NK-92 (cell line): Measurements from ENCODE around the gene CDC25B.
"Not testable (repeated sequence)": the region's sequence is repeated elsewhere in the genome, so short reads cannot be mapped to it uniquely, and the experiment has no call there.

Experiments
- DNase-seq: peaks from one replicate; lab custom pipeline; 2025; ENCODE audit not compliant: unreplicated experiment; lab: John Stamatoyannopoulos, UW

CDC25B gene

GRCh38 chr20:3821996-3822395, 25.9 kb downstream of the CDC25B start:
- DNase-seq = no peak

DNA sequence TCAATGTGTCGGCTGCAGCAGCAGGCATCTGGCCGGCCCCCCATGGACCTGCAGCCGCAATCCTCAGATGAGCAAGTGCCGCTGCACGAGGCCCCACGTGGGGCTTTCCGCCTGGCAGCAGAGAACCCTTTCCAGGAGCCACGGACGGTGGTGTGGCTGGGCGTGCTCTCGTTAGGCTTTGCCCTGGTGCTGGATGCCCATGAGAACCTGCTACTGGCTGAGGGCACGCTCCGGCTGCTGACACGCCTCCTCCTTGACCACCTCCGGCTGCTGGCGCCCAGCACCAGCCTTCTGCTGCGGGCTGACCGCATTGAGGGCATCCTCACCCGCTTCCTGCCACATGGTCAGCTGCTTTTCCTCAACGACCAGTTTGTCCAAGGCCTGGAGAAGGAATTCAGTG, 27.8 kb downstream of the CDC25B start:
- no peak for DNase-seq

- DNase-seq = no peak
Observed at GRCh38 chr20:3825526-3825925, 29.4 kb downstream of the CDC25B start.

- no peak for DNase-seq
Observed at GRCh38 chr20:3826420-3826819, 30.3 kb downstream of the CDC25B start.

DNA sequence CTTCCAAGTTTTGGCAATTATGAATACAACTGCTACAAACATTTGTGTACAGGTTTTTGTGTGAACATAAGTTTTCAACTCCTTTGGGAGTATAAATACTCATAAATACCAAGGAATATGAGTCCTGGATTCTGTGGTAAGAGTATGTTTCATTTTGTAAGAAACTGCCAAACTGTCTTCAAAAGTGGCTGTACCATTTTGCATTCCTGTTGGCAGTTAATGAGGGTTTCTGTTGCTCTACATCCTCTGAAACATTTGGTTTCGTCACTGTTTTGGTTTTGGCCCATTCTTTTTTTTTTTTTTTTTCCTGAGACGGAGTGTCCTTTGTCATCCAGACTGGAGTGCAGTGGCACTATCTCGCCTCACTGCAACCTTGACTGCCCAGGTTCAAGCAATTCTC, 32.7 kb downstream of the CDC25B start:
- DNase-seq = no peak

DNA sequence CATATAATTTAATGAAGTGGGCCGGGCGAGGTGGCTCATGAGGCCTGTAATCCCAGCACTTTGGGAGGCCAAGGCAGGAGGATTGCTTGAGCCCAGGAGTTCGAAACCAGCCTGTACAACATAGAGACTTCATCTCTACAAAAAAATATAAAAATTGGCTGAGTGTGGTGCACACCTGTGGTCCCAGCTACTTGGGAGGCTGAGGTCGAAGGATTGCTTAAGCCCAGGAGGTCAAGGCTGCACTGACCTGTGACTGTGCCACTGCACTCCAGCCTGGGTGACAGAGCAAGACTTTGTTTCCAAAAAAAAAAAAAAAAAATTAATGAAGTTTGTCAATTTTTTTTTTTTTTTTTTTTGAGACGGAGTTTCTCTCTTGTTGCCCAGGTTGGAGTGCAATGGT, 33.8 kb downstream of the CDC25B start:
- DNase-seq = not testable (repeated sequence)

GRCh38 chr20:3836132-3836531, 40.0 kb downstream of the CDC25B start:
- DNase-seq = no peak

- DNase-seq = no peak
Observed at GRCh38 chr20:3839328-3839727, 43.2 kb downstream of the CDC25B start.

- not testable (repeated sequence) for DNase-seq
Observed at GRCh38 chr20:3840201-3840600, 44.1 kb downstream of the CDC25B start.

GRCh38 chr20:3842348-3842930, 46.3 kb downstream of the CDC25B start:
- no peak for DNase-seq

GRCh38 chr20:3843490-3843889, 47.4 kb downstream of the CDC25B start:
- no peak for DNase-seq

GRCh38 chr20:3843990-3844619, 48.0 kb downstream of the CDC25B start:
- DNase-seq = not testable (repeated sequence)

- DNase-seq = no peak
Observed at GRCh38 chr20:3846378-3846739, 50.2 kb downstream of the CDC25B start.

- DNase-seq = no peak
Observed at GRCh38 chr20:3846740-3847428, 50.8 kb downstream of the CDC25B start, which contains the start of gene MAVS. Gene MAVS, plus strand, starts transcription at chr20:3846834. Its CDS starts 7,791 bp downstream, at chr20:3854625.

DNA sequence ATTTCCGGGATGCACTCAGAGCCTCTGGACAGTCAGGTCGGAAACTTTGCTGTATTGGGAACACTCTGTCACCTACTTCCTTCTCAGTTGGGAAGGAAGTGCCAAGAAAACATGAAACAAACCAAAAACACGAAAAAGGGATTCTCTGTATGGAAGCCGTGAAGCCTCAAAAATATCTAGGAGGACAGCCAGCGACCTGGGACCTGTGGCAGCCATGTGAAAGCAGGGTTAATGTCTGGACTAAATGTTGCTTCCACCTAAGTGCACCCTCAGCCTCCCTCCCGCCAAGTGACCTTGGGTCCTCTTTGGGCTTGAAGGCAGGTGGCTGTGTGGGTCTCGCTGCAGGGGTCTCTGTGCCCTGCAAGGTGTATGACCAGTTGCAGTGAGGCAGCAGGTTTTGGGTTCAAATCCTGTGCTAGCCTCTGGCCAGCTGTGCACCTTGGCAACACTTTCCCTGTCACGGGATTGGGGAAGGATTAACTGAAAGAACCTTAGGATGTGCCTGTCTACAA, 51.4 kb downstream of the CDC25B start:
- DNase-seq = no peak

GRCh38 chr20:3848565-3848964, 52.5 kb downstream of the CDC25B start:
- DNase-seq = no peak

DNA sequence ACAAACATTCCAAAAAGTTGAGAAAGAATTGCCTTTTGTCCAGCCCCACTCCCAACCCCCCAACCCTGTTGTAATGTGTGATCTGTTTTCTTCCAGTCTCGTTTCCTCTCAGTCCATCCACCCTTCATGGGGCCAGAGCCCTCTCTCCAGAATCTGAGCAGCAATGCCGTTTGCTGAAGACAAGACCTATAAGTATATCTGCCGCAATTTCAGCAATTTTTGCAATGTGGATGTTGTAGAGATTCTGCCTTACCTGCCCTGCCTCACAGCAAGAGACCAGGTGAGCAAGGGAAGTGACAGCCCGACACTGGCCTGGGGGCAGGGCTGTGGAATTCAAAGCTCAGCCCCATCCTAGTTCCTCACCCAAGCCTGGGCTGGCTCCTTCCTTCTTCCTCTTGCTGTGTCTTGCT, 58.4 kb downstream of the CDC25B start:
- no peak for DNase-seq
